CD4-positive, alpha-beta T cell treated with Interleukin-15 for 4 hours (primary cell): ENCODE measurements around the gene TDRD12.
"Not testable (repeated sequence)": the region's sequence is repeated elsewhere in the genome, so short reads cannot be mapped to it uniquely, and the experiment has no call there.

Source experiments
- DNase-seq: peaks from one replicate; pipeline ENCODE4 v3.0.0-alpha.2; 2020; ENCODE audit warnings: low spot score

The TDRD12 gene

GRCh38 chr19:32831611-32832010, 112.0 kb downstream of the TDRD12 start:
- DNase-seq: no peak

- DNase-seq: not testable (repeated sequence)
Measured at GRCh38 chr19:32832094-32832493, 112.5 kb downstream of the TDRD12 start.

GRCh38 chr19:32832825-32833224, 113.3 kb downstream of the TDRD12 start:
- DNase-seq: not testable (repeated sequence)

- not testable (repeated sequence) for DNase-seq
Measured at GRCh38 chr19:32833388-32833787, 113.8 kb downstream of the TDRD12 start.

- DNase-seq: no peak
Measured at GRCh38 chr19:32837531-32837930, 118.0 kb downstream of the TDRD12 start.

- no peak for DNase-seq
Measured at GRCh38 chr19:32842061-32842460, 122.5 kb downstream of the TDRD12 start.

GRCh38 chr19:32843716-32844245, 124.2 kb downstream of the TDRD12 start:
- DNase-seq: no peak

GRCh38 chr19:32848035-32848434, 128.5 kb downstream of the TDRD12 start:
- DNase-seq: not testable (repeated sequence)

GRCh38 chr19:32852216-32852615, 132.6 kb downstream of the TDRD12 start:
- no peak for DNase-seq

GRCh38 chr19:32856818-32857217, 137.3 kb downstream of the TDRD12 start:
- DNase-seq: not testable (repeated sequence)

GRCh38 chr19:32857584-32857983, 138.0 kb downstream of the TDRD12 start:
- no peak for DNase-seq

GRCh38 chr19:32858155-32858554, 138.6 kb downstream of the TDRD12 start:
- DNase-seq: no peak

GRCh38 chr19:32858559-32858958, 139.0 kb downstream of the TDRD12 start:
- no peak for DNase-seq

GRCh38 chr19:32859591-32859990, 140.0 kb downstream of the TDRD12 start:
- DNase-seq: no peak

- DNase-seq: no peak
Measured at GRCh38 chr19:32861596-32861995, 142.0 kb downstream of the TDRD12 start.

- DNase-seq: no peak
Measured at GRCh38 chr19:32862173-32862572, 142.6 kb downstream of the TDRD12 start.

- no peak for DNase-seq
Measured at GRCh38 chr19:32862741-32863140, 143.2 kb downstream of the TDRD12 start.

- no peak for DNase-seq
Measured at GRCh38 chr19:32863301-32863700, 143.7 kb downstream of the TDRD12 start.

GRCh38 chr19:32863841-32864240, 144.3 kb downstream of the TDRD12 start:
- DNase-seq: no peak

- no peak for DNase-seq
Measured at GRCh38 chr19:32864318-32865007, 144.9 kb downstream of the TDRD12 start.

- DNase-seq: no peak
Measured at GRCh38 chr19:32865326-32865725, 145.8 kb downstream of the TDRD12 start.

GRCh38 chr19:32866061-32866460, 146.5 kb downstream of the TDRD12 start:
- no peak for DNase-seq

GRCh38 chr19:32866564-32867265, 147.1 kb downstream of the TDRD12 start:
- no peak for DNase-seq
